ENCODE data around the gene CFAP20DC. TPM values are rescaled to one million over a fixed set of nuclear protein-coding genes. Genes with fewer than 3 reads are reported as not detected.
A peak's percentile ranks its signal among the peaks of the same experiment; 100 is the strongest.

Gene CFAP20DC
- total and polyA plus RNA-seq, 10 of the 15 experiments (the other 5 are each of a cell fraction or from before 2014, with no cell fraction given) = 0.53 to 11.6 (median 2.0) TPM

DNA sequence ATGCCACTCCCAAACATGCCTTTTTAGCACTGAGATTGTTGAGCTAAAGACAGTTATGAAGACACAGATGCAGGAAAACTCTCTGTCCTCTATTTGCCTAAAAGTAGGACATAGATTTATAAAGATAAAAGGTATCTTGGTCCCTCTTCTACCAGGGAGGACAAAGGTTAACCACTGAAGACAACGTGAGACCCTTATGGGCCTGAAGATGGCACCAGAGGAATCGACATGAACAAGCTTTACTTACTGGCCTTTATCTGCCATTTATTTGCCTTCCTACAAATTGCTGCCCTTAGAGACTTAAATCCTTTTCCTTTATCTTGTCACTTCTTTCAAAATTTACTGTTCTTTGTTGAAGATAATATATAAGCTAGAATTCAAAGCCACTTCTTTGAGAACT, 273.6 kb downstream of the CFAP20DC start:
- no peak overlapping the region for H3K9ac ChIP-seq (ENCODE audit: control insufficient read depth, insufficient read depth, low read length)
- no peaks in the 10 kb centered on the region for H3K36me3 ChIP-seq (ENCODE audit: control insufficient read depth in 2 of 2, insufficient read depth in 2 of 2, low read length in 1 of 2)
- in situ Hi-C loops (cut with MboI) = no loop called here
- no peak overlapping the region for H3K4me3 ChIP-seq
- no peak overlapping the region for H3K27ac ChIP-seq (ENCODE audit: control insufficient read depth, insufficient read depth)
- POLR2A ChIA-PET = no interaction called here
- no peaks in the 10 kb centered on the region; the same call in 1 of the 3 replicates for H3K9me3 ChIP-seq (replicated peaks; ENCODE audit: control insufficient read depth, insufficient read depth, low read length)
- BruUV-seq (replicated peaks) = no TSS peak
- SMC1A ChIA-PET (ENCODE audit: uncharacterized antibody, unreplicated experiment) = interaction anchor here (1.6 kb wide), 1 partner anchor 48 kb away, joined by 7 read pairs; no protein-coding TSS in a partner anchor
- RAD21 ChIA-PET (ENCODE audit: unreplicated experiment) = no interaction called here
- no peaks in the 10 kb centered on the region for H3K4me1 ChIP-seq (ENCODE audit: control insufficient read depth, insufficient read depth, low read length)
- 11% methylated on average over 2 of the region's 2 CpGs for WGBS (ENCODE audit: insufficient coverage, insufficient replicate concordance, low lambda C conversion rate, missing lambda C conversion rate)
- TF ChIP-seq CTCF (IDR thresholded peaks at IDR 0.05 in 2 of 3, conservative IDR thresholded peaks at IDR 0.05 in 1 of 3; ENCODE audit: control insufficient read depth in 2 of 3, extremely low read depth in 1 of 3, insufficient read depth in 1 of 3, low read depth in 3 of 3, low read length in 3 of 3) (peak in 1 of 3 experiments; percentile 6; a peak in 1 of 6 replicates), ZNF622 (IDR thresholded peaks at IDR 0.05) (no peak)
- H3K27me3 ChIP-seq (replicated peaks in 1 of 2; ENCODE audit: control insufficient read depth in 2 of 2, insufficient read depth in 2 of 2, low read length in 1 of 2) = no peaks in the 10 kb centered on the region
- H4K20me1 ChIP-seq (ENCODE audit: control insufficient read depth, insufficient read depth) = no peaks in the 10 kb centered on the region
- intact Hi-C loops (cut with micrococcal nuclease; ENCODE audit: unreplicated experiment) = no loop called here
- CTCF ChIA-PET = interaction anchor here (1.0 kb wide), 1 partner anchor 277 kb away, joined by 3 read pairs; no protein-coding TSS in a partner anchor
- no peak overlapping the region for H2AFZ ChIP-seq (ENCODE audit: control insufficient read depth, low read depth, low read length)
- ATAC-seq = no peak
- FAIRE-seq = no peak
- DNase-seq (ENCODE audit: low read depth, low spot score) = no peak
- H3K4me2 ChIP-seq (ENCODE audit: control insufficient read depth, insufficient read depth) = no peak overlapping the region
- no peaks in the 10 kb centered on the region for H3K79me2 ChIP-seq (ENCODE audit: control insufficient read depth, insufficient read depth, low read length)

DNA sequence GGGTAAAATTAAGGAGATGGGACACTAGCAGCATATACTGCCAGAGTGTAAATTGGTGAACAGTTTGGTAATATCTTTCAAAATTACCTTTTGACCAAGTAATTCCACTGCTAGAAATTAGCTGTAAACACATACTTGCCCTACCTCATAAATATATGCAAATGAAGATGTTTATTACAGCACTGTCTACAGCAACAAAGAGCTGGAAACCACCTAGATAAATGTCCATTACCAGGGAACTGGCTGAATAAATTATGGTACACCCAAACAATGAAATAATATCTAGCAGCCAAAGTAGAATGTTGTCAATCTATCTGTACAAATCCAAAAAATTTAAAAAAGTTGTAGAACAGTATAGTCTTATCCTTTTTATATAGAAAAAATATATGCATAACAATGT, 277.4 kb downstream of the CFAP20DC start:
- no peak overlapping the region for H3K9ac ChIP-seq (ENCODE audit: control insufficient read depth, insufficient read depth, low read length)
- no peaks in the 10 kb centered on the region for H4K20me1 ChIP-seq (ENCODE audit: control insufficient read depth, insufficient read depth)
- SMC1A ChIA-PET (ENCODE audit: uncharacterized antibody, unreplicated experiment) = no interaction called here
- RAD21 ChIA-PET (ENCODE audit: unreplicated experiment) = no interaction called here
- no peak overlapping the region for H2AFZ ChIP-seq (ENCODE audit: control insufficient read depth, low read depth, low read length)
- no peaks in the 10 kb centered on the region for H3K27me3 ChIP-seq (replicated peaks in 1 of 2; ENCODE audit: control insufficient read depth in 2 of 2, insufficient read depth in 2 of 2, low read length in 1 of 2)
- intact Hi-C loops (cut with micrococcal nuclease; ENCODE audit: unreplicated experiment) (no loop called here), in situ Hi-C loops (cut with MboI) (no loop called here)
- H3K79me2 ChIP-seq (ENCODE audit: control insufficient read depth, insufficient read depth, low read length) = no peaks in the 10 kb centered on the region
- ATAC-seq (no peak), DNase-seq (ENCODE audit: low read depth, low spot score) (no peak), FAIRE-seq (no peak)
- no peaks in the 10 kb centered on the region for H3K4me1 ChIP-seq (ENCODE audit: control insufficient read depth, insufficient read depth, low read length)
- BruUV-seq (replicated peaks) = no TSS peak
- POLR2A ChIA-PET = no interaction called here
- H3K4me2 ChIP-seq (ENCODE audit: control insufficient read depth, insufficient read depth) = no peak overlapping the region
- no peak for TF ChIP-seq EZH2 (IDR thresholded peaks at IDR 0.05; ENCODE audit: borderline replicate concordance, control insufficient read depth, low read depth, low read length)
- no peak for TF ChIP-seq NR2C2 (IDR thresholded peaks at IDR 0.05; ENCODE audit: borderline replicate concordance, control insufficient read depth, insufficient read length, low read depth)
- CTCF ChIA-PET = interaction anchor here (1.1 to 1.2 kb wide), 2 partner anchors 77 to 142 kb away, joined by 3 read pairs; no protein-coding TSS in a partner anchor
- H3K36me3 ChIP-seq (ENCODE audit: control insufficient read depth in 2 of 2, insufficient read depth in 2 of 2, low read length in 1 of 2) = no peaks in the 10 kb centered on the region
- no peak overlapping the region for H3K4me3 ChIP-seq
- H3K27ac ChIP-seq (ENCODE audit: control insufficient read depth, insufficient read depth) = no peak overlapping the region
- no peaks in the 10 kb centered on the region for H3K9me3 ChIP-seq (replicated peaks; ENCODE audit: control insufficient read depth, insufficient read depth, low read length)
